CD4-positive, alpha-beta T cell (primary cell): ENCODE measurements around the gene PIGU. TPM values are rescaled to one million over a fixed set of nuclear protein-coding genes. Genes with fewer than 3 reads are reported as not detected.

Source experiments
- ATAC-seq: fragments of 200-7000 bp; cut with Tn5 transposase; one replicate; pipeline ENCODE4 v1.10.0; 2022; ENCODE audit warnings: mild to moderate bottlenecking; ENCODE audit not compliant: poor library complexity
- CTCF ChIA-PET: fragments of 350-600 bp; sonication (Branson Sonifier 250); formaldehyde crosslinking; loops from one replicate; lab custom pipeline; 2021; ENCODE audit warnings: antibody characterized with exemption, inconsistent platforms; lab: Charles Lee
- POLR2A ChIA-PET: fragments of 350-600 bp; sonication (Branson Sonifier 250); formaldehyde crosslinking; loops from one replicate; lab custom pipeline; 2021; ENCODE audit warnings: antibody characterized with exemption, inconsistent platforms; lab: Charles Lee
- DNase-seq, 14 experiments: peaks; one replicate each; pipeline ENCODE4 v3.0.0-alpha.2; 2013 to 2020; ENCODE audit warnings: mixed read lengths in 2 of 14
- H3K27ac ChIP-seq, 2 donors: one replicate each; pipeline versions ENCODE4 v1.5.1 to v1.7.0; 2013; ENCODE audit warnings: low read length in 2 of 2, low read depth in 1 of 2, mild to moderate bottlenecking in 1 of 2
- H3K27me3 ChIP-seq, 2 experiments: 1 replicate in 1 of 2; 2 replicates in 1 of 2; pipeline versions ENCODE4 v1.6.1 to v1.7.0; 2013; ENCODE audit warnings: low read length in 2 of 2, control low read depth in 1 of 2, mild to moderate bottlenecking in 1 of 2, moderate library complexity in 1 of 2; ENCODE audit not compliant: insufficient read depth in 2 of 2, control insufficient read depth in 1 of 2
- H3K36me3 ChIP-seq: one replicate; pipeline ENCODE4 v1.6.1; 2013; ENCODE audit warnings: low read length, control low read depth; ENCODE audit not compliant: insufficient read depth
- H3K4me1 ChIP-seq: one replicate; pipeline ENCODE4 v1.6.1; 2013; ENCODE audit warnings: low read length, control low read depth; ENCODE audit not compliant: insufficient read depth
- H3K4me3 ChIP-seq: one replicate; pipeline ENCODE4 v1.5.1; 2013; ENCODE audit warnings: mild to moderate bottlenecking, low read length, moderate library complexity
- H3K9me3 ChIP-seq, 2 experiments: 1 replicate in 1 of 2; 2 replicates in 1 of 2; pipeline versions ENCODE4 v1.6.1 to v1.7.0; 2013; ENCODE audit warnings: low read length in 2 of 2, mild to moderate bottlenecking in 2 of 2, control low read depth in 1 of 2, moderate library complexity in 1 of 2; ENCODE audit not compliant: control insufficient read depth in 1 of 2, insufficient read depth in 1 of 2
- H3K27ac Mint-ChIP-seq: one replicate; pipeline ENCODE4 v1.8.0; 2020; ENCODE audit warnings: mixed read lengths
- H3K27me3 Mint-ChIP-seq: one replicate; pipeline ENCODE4 v1.8.0; 2021; ENCODE audit warnings: mixed read lengths
- H3K36me3 Mint-ChIP-seq: one replicate; pipeline ENCODE4 v1.8.0; 2021; ENCODE audit warnings: low read depth, mixed read lengths
- H3K4me1 Mint-ChIP-seq: one replicate; pipeline ENCODE4 v1.8.0; 2021; ENCODE audit warnings: low read depth, mixed read lengths
- H3K4me3 Mint-ChIP-seq: one replicate; pipeline ENCODE4 v1.8.0; 2020; ENCODE audit warnings: mild to moderate bottlenecking, mixed read lengths
- H3K9me3 Mint-ChIP-seq: one replicate; pipeline ENCODE4 v1.8.0; 2020; ENCODE audit warnings: mixed read lengths
- intact Hi-C, 2 experiments: fragments of 100-400 bp; cut with DNase I in 1 of 2; cut with micrococcal nuclease in 1 of 2; formaldehyde crosslinking; loops; one replicate each; pipeline versions ENCODE4 v1.15.1 to v1.9.0; 2023 to 2025; cut with DNase I, micrococcal nuclease
- total RNA-seq, 174 experiments: library from RNA in 2 of 174; stranded (reverse) in 2 of 174; gene quantifications; one replicate each; pipeline ENCODE4 v1.2.3 and lab custom pipeline; 2021 to 2026
- TF ChIP-seq, protein P1 (sequence below): fragments of 200-600 bp; IDR thresholded peaks from one replicate; pipeline ENCODE4 v1.8.0; 2022; ENCODE audit warnings: antibody characterized with exemption, mild to moderate bottlenecking

PIGU gene
- total RNA-seq, 2 experiments from 2014 or later, result 4.6 to 5.5 TPM

DNA sequence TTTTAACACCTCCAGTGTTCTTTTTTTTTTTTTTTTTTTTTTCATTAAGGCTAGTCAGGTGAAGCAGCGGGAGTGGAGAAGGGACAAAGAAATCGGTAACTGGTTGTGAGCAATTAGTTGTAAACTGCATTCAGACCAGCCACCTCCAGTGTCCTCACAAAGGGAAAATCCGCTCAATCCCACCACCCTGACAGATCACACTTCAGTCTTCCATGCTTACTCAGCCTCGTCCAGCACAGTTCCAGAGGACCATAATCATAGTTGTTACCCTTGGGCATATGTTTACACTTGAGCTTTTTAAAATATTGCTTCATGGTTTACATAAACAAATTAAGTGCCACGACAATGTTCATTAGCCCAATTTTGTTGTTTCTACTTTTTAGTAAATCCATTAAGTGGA is 150.4 kb downstream of the PIGU start:
- intact Hi-C loops, result no loop called here
- Histone ChIP-seq H3K4me3 (no peak overlapping the region), H3K36me3 (peaks cover 56% of the 10 kb centered on the region), H3K27me3 (no peaks in the 10 kb centered on the region), H3K9me3 (no peaks in the 10 kb centered on the region), H3K4me1 (peaks cover 24% of the 10 kb centered on the region), H3K27ac (no peak overlapping the region)
- no peaks in the 10 kb centered on the region for H3K27me3 Mint-ChIP-seq
- ChIA-PET POLR2A (no interaction called here), CTCF (interaction anchor here (1.1 to 1.2 kb wide), 2 partner anchors 8 to 12 kb away, joined by 3 read pairs; no protein-coding TSS in a partner anchor)
- TF ChIP-seq, protein P1, sequence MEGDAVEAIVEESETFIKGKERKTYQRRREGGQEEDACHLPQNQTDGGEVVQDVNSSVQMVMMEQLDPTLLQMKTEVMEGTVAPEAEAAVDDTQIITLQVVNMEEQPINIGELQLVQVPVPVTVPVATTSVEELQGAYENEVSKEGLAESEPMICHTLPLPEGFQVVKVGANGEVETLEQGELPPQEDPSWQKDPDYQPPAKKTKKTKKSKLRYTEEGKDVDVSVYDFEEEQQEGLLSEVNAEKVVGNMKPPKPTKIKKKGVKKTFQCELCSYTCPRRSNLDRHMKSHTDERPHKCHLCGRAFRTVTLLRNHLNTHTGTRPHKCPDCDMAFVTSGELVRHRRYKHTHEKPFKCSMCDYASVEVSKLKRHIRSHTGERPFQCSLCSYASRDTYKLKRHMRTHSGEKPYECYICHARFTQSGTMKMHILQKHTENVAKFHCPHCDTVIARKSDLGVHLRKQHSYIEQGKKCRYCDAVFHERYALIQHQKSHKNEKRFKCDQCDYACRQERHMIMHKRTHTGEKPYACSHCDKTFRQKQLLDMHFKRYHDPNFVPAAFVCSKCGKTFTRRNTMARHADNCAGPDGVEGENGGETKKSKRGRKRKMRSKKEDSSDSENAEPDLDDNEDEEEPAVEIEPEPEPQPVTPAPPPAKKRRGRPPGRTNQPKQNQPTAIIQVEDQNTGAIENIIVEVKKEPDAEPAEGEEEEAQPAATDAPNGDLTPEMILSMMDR, result no peak
- no peak overlapping the region for H3K4me3 Mint-ChIP-seq
- H3K27ac Mint-ChIP-seq, result no peak overlapping the region
- no peaks in the 10 kb centered on the region for H3K9me3 Mint-ChIP-seq
- no peak for DNase-seq
- peaks cover 36% of the 10 kb centered on the region for H3K4me1 Mint-ChIP-seq
- H3K36me3 Mint-ChIP-seq, result peaks cover 80% of the 10 kb centered on the region
- no peak for ATAC-seq

- DNase-seq (no peak), ATAC-seq (no peak)
- H3K4me3 ChIP-seq, result no peak overlapping the region
- peaks cover 49% of the 10 kb centered on the region for H3K36me3 ChIP-seq
- TF ChIP-seq, protein P1, result no peak
- H3K27ac ChIP-seq, result no peak overlapping the region
- H3K4me1 Mint-ChIP-seq, result peaks cover 40% of the 10 kb centered on the region
- H3K4me3 Mint-ChIP-seq, result no peak overlapping the region
- ChIA-PET CTCF (no interaction called here), POLR2A (no interaction called here)
- peaks cover 23% of the 10 kb centered on the region for H3K4me1 ChIP-seq
- H3K27me3 ChIP-seq, result no peaks in the 10 kb centered on the region
- H3K27me3 Mint-ChIP-seq, result no peaks in the 10 kb centered on the region
- peaks cover 74% of the 10 kb centered on the region for H3K36me3 Mint-ChIP-seq
- intact Hi-C loops, result no loop called here
- no peak overlapping the region for H3K27ac Mint-ChIP-seq
- no peaks in the 10 kb centered on the region for H3K9me3 Mint-ChIP-seq
- no peaks in the 10 kb centered on the region for H3K9me3 ChIP-seq
Observed at GRCh38 chr20:34525709-34526416, 151.0 kb downstream of the PIGU start.

- intact Hi-C loops, result no loop called here
- Mint-ChIP-seq H3K36me3 (peaks cover 69% of the 10 kb centered on the region), H3K9me3 (no peaks in the 10 kb centered on the region), H3K4me3 (no peak overlapping the region), H3K27ac (no peak overlapping the region), H3K27me3 (no peaks in the 10 kb centered on the region), H3K4me1 (peaks cover 40% of the 10 kb centered on the region)
- ChIA-PET POLR2A (no interaction called here), CTCF (interaction anchor here (4.6 kb wide), 1 partner anchor 213 kb away, joined by 38 read pairs; no protein-coding TSS in a partner anchor)
- ATAC-seq, result no peak
- peaks cover 44% of the 10 kb centered on the region for H3K36me3 ChIP-seq
- no peak overlapping the region for H3K27ac ChIP-seq
- no peaks in the 10 kb centered on the region for H3K9me3 ChIP-seq
- DNase-seq, result no peak
- TF ChIP-seq, protein P1, result no peak
- H3K4me1 ChIP-seq, result peaks cover 18% of the 10 kb centered on the region
- no peaks in the 10 kb centered on the region for H3K27me3 ChIP-seq
- no peak overlapping the region for H3K4me3 ChIP-seq
Observed at GRCh38 chr20:34525342-34525708, 151.6 kb downstream of the PIGU start.
